ENCODE measurements around the gene CELSR3. TPM values are rescaled to one million over a fixed set of nuclear protein-coding genes. Genes with fewer than 3 reads are reported as not detected.

CELSR3 gene
- total RNA-seq, 3 donors from 2014 or later = 1.1 to 2.7 (median 2.3) TPM

GRCh38 chr3:48587686-48588085, 75.0 kb downstream of the CELSR3 start:
- H3K9me3 ChIP-seq = no peaks in the 10 kb centered on the region
- no peaks in the 10 kb centered on the region for H3K36me3 ChIP-seq (ENCODE audit: low read depth)
- no peaks in the 10 kb centered on the region for H3K4me1 ChIP-seq (ENCODE audit: low read depth)
- intact Hi-C loops (cut with DNase I, micrococcal nuclease) = no loop called here
- ATAC-seq = no peak
- TF ChIP-seq CTCF (IDR thresholded peaks at IDR 0.05) = no peak
- no peak overlapping the region for H3K4me3 ChIP-seq
- no peak for DNase-seq

Small RNA genes lying within 50 kb of the gene (microRNA-seq; reads per million reads assigned to microRNA genes)
- not detected for gene MIR4793

Other genes starting within 250 kb of the CELSR3 start
- gene PLXNB1, start 232.8 kb downstream of the CELSR3 start, total RNA-seq = 100 to 1,000 TPM in 2 of 3 donors, 10 to 100 TPM in 1; 98.1 to 136 (median 127) TPM
- gene CCDC51, start 222.8 kb downstream of the CELSR3 start, total RNA-seq = 10 to 100 TPM; 13.0 to 15.3 (median 14.8) TPM
- gene TMA7, start 222.6 kb downstream of the CELSR3 start, total RNA-seq = 100 to 1,000 TPM; 130 to 193 (median 153) TPM
- 1 to 10 TPM; 4.5 to 7.2 (median 6.2) TPM for gene ATRIP, start 216.1 kb downstream of the CELSR3 start, total RNA-seq
- 100 to 1,000 TPM; 106 to 120 (median 115) TPM for gene SHISA5, start 158.7 kb downstream of the CELSR3 start, total RNA-seq
- gene PFKFB4, start 106.1 kb downstream of the CELSR3 start, total RNA-seq = 10 to 100 TPM in 2 of 3 donors, 1 to 10 TPM in 1; 4.4 to 14.2 (median 10.8) TPM
- under 1 TPM in 1 of 3 donors, not detected in 2; 0.19 TPM for gene UCN2, start 99.1 kb downstream of the CELSR3 start, total RNA-seq
- 1 to 10 TPM; 2.8 to 6.8 (median 3.9) TPM for gene COL7A1, start 67.6 kb downstream of the CELSR3 start, total RNA-seq
- gene UQCRC1, start 53.2 kb downstream of the CELSR3 start, total RNA-seq = 100 to 1,000 TPM; 384 to 562 (median 554) TPM
- 1 to 10 TPM in 1 of 3 donors, under 1 TPM in 1, not detected in 1; 0.65 to 1.1 TPM for gene TMEM89, start 41.1 kb downstream of the CELSR3 start, total RNA-seq
- gene SLC26A6, start 27.4 kb downstream of the CELSR3 start, total RNA-seq = 100 to 1,000 TPM in 2 of 3 donors, 10 to 100 TPM in 1; 78.6 to 161 (median 104) TPM
- 10 to 100 TPM; 21.7 to 27.3 (median 23.7) TPM for gene NCKIPSD, start 23.0 kb upstream of the CELSR3 start, total RNA-seq
- 100 to 1,000 TPM in 2 of 3 donors, 10 to 100 TPM in 1; 99.3 to 199 (median 137) TPM for gene IP6K2, start 54.3 kb upstream of the CELSR3 start, total RNA-seq
- gene PRKAR2A, start 185.0 kb upstream of the CELSR3 start, total RNA-seq = 10 to 100 TPM; 53.3 to 76.3 (median 55.6) TPM
- 10 to 100 TPM; 32.7 to 39.0 (median 36.9) TPM for gene SLC25A20, start 236.0 kb upstream of the CELSR3 start, total RNA-seq

Data from mucosa of descending colon (tissue), 3 donors.